ENCODE results near the gene PPM1H.

GRCh38 chr12:62598846-62599245, 336.1 kb downstream of the PPM1H start:
- no peak for TF ChIP-seq ATF2 (CRISPR knock-in tag; IDR thresholded peaks at IDR 0.05; ENCODE audit: borderline replicate concordance, low read depth)
- no peak for TF ChIP-seq USF1 (CRISPR knock-in tag; IDR thresholded peaks at IDR 0.05)
- no peak for TF ChIP-seq CTCF (IDR thresholded peaks at IDR 0.05)
- TF ChIP-seq RELA (CRISPR knock-in tag; IDR thresholded peaks at IDR 0.05; ENCODE audit: borderline replicate concordance), result no peak
- no peak for TF ChIP-seq PREB (CRISPR knock-in tag; IDR thresholded peaks at IDR 0.05; ENCODE audit: borderline replicate concordance)
- TF ChIP-seq FOXK1 (CRISPR knock-in tag; IDR thresholded peaks at IDR 0.05), result no peak
- TF ChIP-seq USF2 (CRISPR knock-in tag; IDR thresholded peaks at IDR 0.05), result no peak
- no peak for TF ChIP-seq NR2C2 (CRISPR knock-in tag; IDR thresholded peaks at IDR 0.05)
- TF ChIP-seq MLX (CRISPR knock-in tag; IDR thresholded peaks at IDR 0.05), result no peak
- TF ChIP-seq ZBTB43 (CRISPR knock-in tag; IDR thresholded peaks at IDR 0.05), result no peak
- TF ChIP-seq FOXJ3 (CRISPR knock-in tag; IDR thresholded peaks at IDR 0.05; ENCODE audit: borderline replicate concordance), result no peak

Measured in WTC11 (cell line).